Measurements from ENCODE around the gene AP5M1. TPM values are rescaled to one million over a fixed set of nuclear protein-coding genes. Genes with fewer than 3 reads are reported as not detected.

Gene AP5M1
- polyA plus RNA-seq, 3 donors: 15.3 to 26.2 (median 20.3) TPM

DNA sequence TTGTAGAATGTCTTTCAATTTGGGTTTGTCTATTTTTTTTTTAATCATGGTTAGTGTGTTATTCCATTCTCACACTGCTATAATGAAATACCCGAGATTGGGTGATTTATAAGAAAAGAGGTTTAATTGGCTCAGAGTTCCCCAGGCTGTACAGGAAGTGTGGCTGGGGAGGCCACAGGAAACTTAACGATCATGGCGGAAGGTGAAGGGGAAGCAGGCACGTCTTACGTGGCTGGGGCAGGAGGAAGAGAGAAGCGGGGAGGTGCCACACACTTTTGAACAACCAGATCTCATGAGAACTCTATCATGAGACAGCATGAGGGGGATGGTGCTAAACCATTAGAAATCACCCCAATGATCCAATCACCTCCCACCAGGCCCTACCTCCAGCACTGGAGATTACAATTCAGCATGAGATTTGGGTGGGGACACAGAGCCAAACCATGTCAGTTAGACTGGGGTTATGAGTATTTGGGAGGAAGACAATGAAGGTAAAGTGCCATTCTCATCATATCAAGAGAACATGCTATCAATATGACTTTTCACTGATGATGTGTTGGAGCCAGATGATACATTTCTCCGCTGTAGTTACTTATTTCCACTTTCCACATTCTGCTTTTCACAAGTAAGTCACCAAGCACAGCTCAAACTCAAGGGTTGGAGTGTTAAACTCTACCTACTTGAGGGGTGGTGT lies 45.8 kb downstream of the AP5M1 start:
- H3K4me3 Mint-ChIP-seq: no peak overlapping the region
- intact Hi-C loops (cut with micrococcal nuclease): loop anchor here (5.0 kb wide), 1 partner anchor 822 kb away; no protein-coding TSS in a partner anchor
- H3K4me1 Mint-ChIP-seq: peaks cover 4% of the 10 kb centered on the region
- no peaks in the 10 kb centered on the region for H3K79me2 ChIP-seq (ENCODE audit: insufficient read depth, low read length)
- no peak overlapping the region for H3K27ac ChIP-seq (ENCODE audit: low read depth in 1 of 2, low read length in 2 of 2)
- peaks cover 2 to 14% (median 9%) of the 10 kb centered on the region in 7 donors for H3K9me3 Mint-ChIP-seq
- no peaks in the 10 kb centered on the region for H3K36me3 ChIP-seq (replicated peaks in 1 of 2; ENCODE audit: control insufficient read depth in 1 of 2, insufficient read depth in 2 of 2, low read length in 2 of 2)
- peaks cover 2 to 7% (median 4%) of the 10 kb centered on the region in 3 donors for H3K27me3 Mint-ChIP-seq (ENCODE audit: low read depth in 3 of 3)
- H2AFZ ChIP-seq (ENCODE audit: insufficient read depth, low read depth, low read length, poor library complexity, severe bottlenecking): no peak overlapping the region
- no CpG with 5 or more reads among the region's 7 CpGs for WGBS (ENCODE audit: insufficient coverage)
- H3K9ac ChIP-seq (ENCODE audit: insufficient read depth, low read length, poor library complexity, severe bottlenecking): no peak overlapping the region
- H3K4me3 ChIP-seq (replicated peaks in 1 of 3; ENCODE audit: low read depth in 2 of 3, low read length in 3 of 3): no peak overlapping the region
- H3K27me3 ChIP-seq (ENCODE audit: control insufficient read depth in 2 of 2, insufficient read depth in 2 of 2, low read length in 2 of 2): no peaks in the 10 kb centered on the region
- no peaks in the 10 kb centered on the region for H3K36me3 Mint-ChIP-seq
- no peaks in the 10 kb centered on the region for H3K9me3 ChIP-seq (replicated peaks in 1 of 2; ENCODE audit: control insufficient read depth in 1 of 2, insufficient read depth in 1 of 2, low read length in 2 of 2)
- H3K4me1 ChIP-seq (ENCODE audit: control insufficient read depth in 1 of 2, insufficient read depth in 2 of 2, low read length in 2 of 2): no peaks in the 10 kb centered on the region
- H4K20me1 ChIP-seq (ENCODE audit: insufficient read depth, low read length): no peaks in the 10 kb centered on the region
- peak in 1 of 3 donors; percentile 3 for DNase-seq
- no peak overlapping the region for H3K4me2 ChIP-seq (replicated peaks; ENCODE audit: extremely low read depth, low read length, poor library complexity, severe bottlenecking)
- no peak for TF ChIP-seq CTCF (IDR thresholded peaks at IDR 0.05)
- H3K27ac Mint-ChIP-seq: peak overlapping the region in 1 of 7 donors; percentile 2

- no peaks in the 10 kb centered on the region for H3K36me3 ChIP-seq (replicated peaks in 1 of 2; ENCODE audit: control insufficient read depth in 1 of 2, insufficient read depth in 2 of 2, low read length in 2 of 2)
- peak; percentile 37 to 63 (median 44) for DNase-seq
- no peaks in the 10 kb centered on the region for H4K20me1 ChIP-seq (ENCODE audit: insufficient read depth, low read length)
- H3K4me2 ChIP-seq (replicated peaks; ENCODE audit: extremely low read depth, low read length, poor library complexity, severe bottlenecking): no peak overlapping the region
- H3K4me3 ChIP-seq (replicated peaks in 1 of 3; ENCODE audit: low read depth in 2 of 3, low read length in 3 of 3): no peak overlapping the region
- no peak overlapping the region for H3K9ac ChIP-seq (ENCODE audit: insufficient read depth, low read length, poor library complexity, severe bottlenecking)
- Mint-ChIP-seq H3K4me1 (peaks cover 4% of the 10 kb centered on the region), H3K27me3 (ENCODE audit: low read depth in 3 of 3) (peaks cover 2 to 7% (median 3%) of the 10 kb centered on the region in 3 donors), H3K9me3 (peaks cover 2 to 11% (median 8%) of the 10 kb centered on the region in 7 donors), H3K27ac (no peak overlapping the region), H3K36me3 (no peaks in the 10 kb centered on the region), H3K4me3 (no peak overlapping the region)
- H3K27me3 ChIP-seq (ENCODE audit: control insufficient read depth in 2 of 2, insufficient read depth in 2 of 2, low read length in 2 of 2): no peaks in the 10 kb centered on the region
- H3K27ac ChIP-seq (ENCODE audit: low read depth in 1 of 2, low read length in 2 of 2): no peak overlapping the region
- WGBS (ENCODE audit: insufficient coverage): no CpG with 5 or more reads among the region's 3 CpGs
- H3K9me3 ChIP-seq (replicated peaks in 1 of 2; ENCODE audit: control insufficient read depth in 1 of 2, insufficient read depth in 1 of 2, low read length in 2 of 2): no peaks in the 10 kb centered on the region
- intact Hi-C loops (cut with micrococcal nuclease): loop anchor here (5.0 kb wide), 1 partner anchor 825 kb away; no protein-coding TSS in a partner anchor
- no peaks in the 10 kb centered on the region for H3K79me2 ChIP-seq (ENCODE audit: insufficient read depth, low read length)
- no peak overlapping the region for H2AFZ ChIP-seq (ENCODE audit: insufficient read depth, low read depth, low read length, poor library complexity, severe bottlenecking)
- H3K4me1 ChIP-seq (ENCODE audit: control insufficient read depth in 1 of 2, insufficient read depth in 2 of 2, low read length in 2 of 2): no peaks in the 10 kb centered on the region
- peak; percentile 83 for TF ChIP-seq CTCF (IDR thresholded peaks at IDR 0.05)
Measured at GRCh38 chr14:57317248-57317833, 48.6 kb downstream of the AP5M1 start.

Measured in CD14-positive monocyte (primary cell).